Gastroesophageal sphincter (tissue), 3 donors: ENCODE results near the gene EEFSEC.

Experiments
- CTCF ChIP-seq, 4 experiments: fragments of 200-600 bp in 2 of 4; fragments of 450-650 bp in 2 of 4; sonication (generic) in 1 of 4; IDR thresholded peaks; one replicate each; pipeline ENCODE4 v1.5.1; 2017 to 2019; ENCODE audit warnings: antibody characterized with exemption in 4 of 4, mild to moderate bottlenecking in 2 of 4, moderate library complexity in 2 of 4
- EP300 ChIP-seq: sonication (generic); formaldehyde crosslinking; IDR thresholded peaks from one replicate; pipeline ENCODE4 v1.6.1; 2017; ENCODE audit warnings: antibody characterized with exemption, mild to moderate bottlenecking

DNA sequence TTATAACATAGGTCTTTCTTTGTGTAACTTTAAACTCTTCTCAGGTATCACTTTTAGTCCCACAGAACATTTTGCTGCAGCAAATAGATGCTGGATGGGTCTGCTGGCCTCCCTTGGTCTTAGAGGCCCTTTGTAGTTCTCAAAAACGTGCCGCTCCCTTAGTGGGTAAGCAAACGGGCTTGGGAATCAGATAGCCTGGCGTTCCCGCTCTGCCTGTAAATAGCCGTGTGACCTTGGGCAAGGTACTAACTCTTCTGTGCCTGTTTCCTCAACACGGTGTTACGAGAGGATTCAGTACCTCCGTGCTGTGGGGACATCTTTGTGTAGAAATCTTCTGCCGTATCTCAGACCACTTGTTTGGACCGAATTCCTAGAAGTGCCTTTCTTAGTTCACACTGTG is 249.0 kb downstream of the EEFSEC start:
- no peak for TF ChIP-seq EP300
- TF ChIP-seq CTCF (IDR thresholded peaks at IDR 0.05) = no peak
